HG02852 (cell line): ENCODE measurements around the gene MAB21L1.

Source experiments
- ATAC-seq: cut with Tn5 transposase; IDR thresholded peaks from one replicate; pipeline ENCODE4 v1.9.1; 2021; ENCODE audit warnings: mild to moderate bottlenecking, moderate library complexity; ENCODE audit not compliant: unreplicated experiment

The MAB21L1 gene

GRCh38 chr13:35480346-35480745 lies 3.9 kb upstream of the MAB21L1 start:
- no peak for ATAC-seq

- ATAC-seq, result no peak
Observed at GRCh38 chr13:35479706-35480105, 3.2 kb upstream of the MAB21L1 start.

- ATAC-seq, result no peak
Observed at GRCh38 chr13:35479038-35479492, 2.6 kb upstream of the MAB21L1 start.

GRCh38 chr13:35478271-35479037 lies 2.0 kb upstream of the MAB21L1 start:
- ATAC-seq, result no peak

GRCh38 chr13:35477386-35477946 lies 977 bp upstream of the MAB21L1 start:
- no peak for ATAC-seq

GRCh38 chr13:35475212-35475959 lies 1.1 kb downstream of the MAB21L1 start:
- ATAC-seq, result no peak

- ATAC-seq, result no peak
Observed at GRCh38 chr13:35474496-35475211, 1.8 kb downstream of the MAB21L1 start.

GRCh38 chr13:35473802-35474201 lies 2.7 kb downstream of the MAB21L1 start:
- no peak for ATAC-seq

- ATAC-seq, result no peak
Observed at GRCh38 chr13:35473206-35473775, 3.2 kb downstream of the MAB21L1 start.

GRCh38 chr13:35472323-35472881 lies 4.1 kb downstream of the MAB21L1 start:
- ATAC-seq, result no peak

GRCh38 chr13:35471706-35472322 lies 4.7 kb downstream of the MAB21L1 start:
- ATAC-seq, result no peak

- no peak for ATAC-seq
Observed at GRCh38 chr13:35470671-35471661, 5.5 kb downstream of the MAB21L1 start.

- no peak for ATAC-seq
Observed at GRCh38 chr13:35469806-35470525, 6.5 kb downstream of the MAB21L1 start.

GRCh38 chr13:35468195-35468594 lies 8.3 kb downstream of the MAB21L1 start:
- no peak for ATAC-seq

GRCh38 chr13:35465371-35465770 lies 11.1 kb downstream of the MAB21L1 start:
- ATAC-seq, result no peak

GRCh38 chr13:35460061-35460460 lies 16.4 kb downstream of the MAB21L1 start:
- no peak for ATAC-seq

- no peak for ATAC-seq
Observed at GRCh38 chr13:35457258-35457657, 19.2 kb downstream of the MAB21L1 start.

- ATAC-seq, result no peak
Observed at GRCh38 chr13:35455022-35455421, 21.5 kb downstream of the MAB21L1 start.
